ENCODE data around the gene STPG4. TPM values are rescaled to one million over a fixed set of nuclear protein-coding genes. Genes with fewer than 3 reads are reported as not detected.

STPG4 gene
- total RNA-seq, 3 donors from 2014 or later, result 0.32 TPM; not detected in 2

DNA sequence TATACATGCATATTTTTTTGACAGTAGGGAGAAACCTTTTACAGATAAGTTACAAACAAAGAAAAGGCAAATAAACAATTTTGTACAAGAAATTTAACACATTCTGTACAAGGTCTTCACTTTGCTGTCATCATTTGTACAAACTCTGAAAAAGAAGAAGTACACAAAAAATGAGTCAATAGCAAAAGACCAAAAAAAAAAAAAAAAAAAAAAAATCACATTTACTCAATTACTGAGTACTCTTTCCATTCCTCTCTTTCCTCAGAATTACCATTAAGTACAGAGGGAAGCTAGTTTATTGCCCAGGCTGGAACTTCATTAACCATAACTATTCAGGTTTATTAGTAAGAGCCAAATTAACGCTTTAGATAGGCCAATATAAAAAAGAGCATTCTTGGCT is 5.6 kb upstream of the STPG4 start:
- H3K4me1 ChIP-seq, result no peaks in the 10 kb centered on the region
- TF ChIP-seq CTCF (IDR thresholded peaks at IDR 0.05) (no peak), POLR2AphosphoS5 (IDR thresholded peaks at IDR 0.05) (no peak), POLR2A (IDR thresholded peaks at IDR 0.05) (no peak)
- no peak for DNase-seq (ENCODE audit: low spot score in 2 of 2)
- no peak overlapping the region for H3K27ac ChIP-seq
- intact Hi-C loops (cut with DNase I; ENCODE audit: low total_unique reads), result no loop called here
- H3K27me3 ChIP-seq, result no peaks in the 10 kb centered on the region
- no peak overlapping the region for H3K4me3 ChIP-seq
- no peaks in the 10 kb centered on the region for H3K9me3 ChIP-seq
- H3K36me3 ChIP-seq, result peaks cover 6% of the 10 kb centered on the region

DNA sequence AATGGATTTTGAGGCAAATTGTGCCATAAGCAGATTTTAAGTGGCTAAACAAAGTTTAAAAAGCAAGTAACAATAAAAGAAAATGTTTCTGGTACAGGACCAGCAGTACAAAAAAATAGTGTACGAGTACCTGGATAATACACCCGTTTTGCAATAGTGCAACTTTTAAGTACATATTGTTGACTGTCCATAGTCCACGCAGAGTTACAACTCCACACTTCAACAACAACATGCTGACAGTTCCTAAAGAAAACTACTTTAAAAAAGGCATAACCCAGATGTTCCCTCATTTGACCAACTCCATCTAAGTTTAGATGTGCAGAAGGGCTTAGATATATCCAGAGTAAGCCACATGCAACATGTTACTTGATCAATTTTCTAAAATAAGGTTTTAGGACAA is 5.1 kb upstream of the STPG4 start:
- no peak for DNase-seq (ENCODE audit: low spot score in 2 of 2)
- Histone ChIP-seq H3K4me1 (no peaks in the 10 kb centered on the region), H3K4me3 (no peak overlapping the region), H3K27me3 (no peaks in the 10 kb centered on the region), H3K9me3 (no peaks in the 10 kb centered on the region), H3K36me3 (peaks cover 6% of the 10 kb centered on the region), H3K27ac (no peak overlapping the region)
- intact Hi-C loops (cut with DNase I; ENCODE audit: low total_unique reads), result no loop called here
- TF ChIP-seq POLR2A (IDR thresholded peaks at IDR 0.05) (no peak), CTCF (IDR thresholded peaks at IDR 0.05) (no peak), POLR2AphosphoS5 (IDR thresholded peaks at IDR 0.05) (no peak)

DNA sequence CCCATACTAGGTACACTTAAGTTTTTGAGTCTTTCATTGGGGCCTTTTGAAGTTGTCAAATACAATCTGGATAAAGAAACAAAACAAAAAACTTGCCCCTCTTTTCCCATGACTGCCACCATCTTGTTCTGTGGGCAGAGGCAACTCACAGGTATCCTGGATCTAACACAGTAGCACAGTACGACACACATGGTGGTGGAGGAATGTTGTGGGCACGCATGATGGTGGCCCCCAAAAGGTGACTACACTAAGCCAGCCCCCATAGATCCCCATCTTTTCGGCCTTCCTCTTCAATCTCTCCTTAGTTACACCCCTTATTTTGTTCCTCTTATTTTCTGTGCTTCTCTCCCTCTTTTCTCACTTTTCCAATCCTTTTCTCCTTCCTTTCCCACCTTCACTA is 4.5 kb upstream of the STPG4 start:
- Histone ChIP-seq H3K27me3 (no peaks in the 10 kb centered on the region), H3K4me3 (no peak overlapping the region), H3K27ac (no peak overlapping the region), H3K4me1 (no peaks in the 10 kb centered on the region), H3K36me3 (peaks cover 6% of the 10 kb centered on the region), H3K9me3 (no peaks in the 10 kb centered on the region)
- intact Hi-C loops (cut with DNase I; ENCODE audit: low total_unique reads), result loop anchor here (10.0 kb wide), 1 partner anchor 165 kb away; no protein-coding TSS in a partner anchor
- no peak for TF ChIP-seq POLR2A (IDR thresholded peaks at IDR 0.05)
- no peak for TF ChIP-seq CTCF (IDR thresholded peaks at IDR 0.05)
- no peak for DNase-seq (ENCODE audit: low spot score in 2 of 2)

GRCh38 chr2:47158576-47158975 is 3.5 kb upstream of the STPG4 start:
- DNase-seq (ENCODE audit: low spot score in 2 of 2), result no peak
- no peaks in the 10 kb centered on the region for H3K9me3 ChIP-seq
- no peaks in the 10 kb centered on the region for H3K4me1 ChIP-seq
- no peak overlapping the region for H3K27ac ChIP-seq
- peaks cover 6% of the 10 kb centered on the region for H3K36me3 ChIP-seq
- intact Hi-C loops (cut with DNase I; ENCODE audit: low total_unique reads), result loop anchor here (10.0 kb wide), 1 partner anchor 164 kb away; no protein-coding TSS in a partner anchor
- no peak for TF ChIP-seq POLR2A (IDR thresholded peaks at IDR 0.05)
- TF ChIP-seq CTCF (IDR thresholded peaks at IDR 0.05), result no peak
- TF ChIP-seq POLR2AphosphoS5 (IDR thresholded peaks at IDR 0.05), result no peak
- H3K27me3 ChIP-seq, result no peaks in the 10 kb centered on the region
- H3K4me3 ChIP-seq, result no peak overlapping the region

- Histone ChIP-seq H3K27ac (no peak overlapping the region), H3K27me3 (no peaks in the 10 kb centered on the region), H3K9me3 (no peaks in the 10 kb centered on the region), H3K4me3 (no peak overlapping the region), H3K36me3 (no peaks in the 10 kb centered on the region), H3K4me1 (no peaks in the 10 kb centered on the region)
- TF ChIP-seq POLR2A (IDR thresholded peaks at IDR 0.05), result no peak
- TF ChIP-seq POLR2AphosphoS5 (IDR thresholded peaks at IDR 0.05), result no peak
- TF ChIP-seq CTCF (IDR thresholded peaks at IDR 0.05), result no peak
- DNase-seq (ENCODE audit: low spot score in 2 of 2), result no peak
- intact Hi-C loops (cut with DNase I; ENCODE audit: low total_unique reads), result loop anchor here (10.0 kb wide), 1 partner anchor 158 kb away; no protein-coding TSS in a partner anchor
Measured at GRCh38 chr2:47152803-47153202, 2.3 kb downstream of the STPG4 start.

Data from breast epithelium (tissue), 4 donors.